Measurements from ENCODE around the gene CDCP2. TPM values are rescaled to one million over a fixed set of nuclear protein-coding genes. Genes with fewer than 3 reads are reported as not detected.
"Not testable (repeated sequence)": the region's sequence is repeated elsewhere in the genome, so short reads cannot be mapped to it uniquely, and the experiment has no call there.

Gene CDCP2
- total and polyA plus RNA-seq, 12 donors = 0.03 to 0.11 TPM; not detected in 10

DNA sequence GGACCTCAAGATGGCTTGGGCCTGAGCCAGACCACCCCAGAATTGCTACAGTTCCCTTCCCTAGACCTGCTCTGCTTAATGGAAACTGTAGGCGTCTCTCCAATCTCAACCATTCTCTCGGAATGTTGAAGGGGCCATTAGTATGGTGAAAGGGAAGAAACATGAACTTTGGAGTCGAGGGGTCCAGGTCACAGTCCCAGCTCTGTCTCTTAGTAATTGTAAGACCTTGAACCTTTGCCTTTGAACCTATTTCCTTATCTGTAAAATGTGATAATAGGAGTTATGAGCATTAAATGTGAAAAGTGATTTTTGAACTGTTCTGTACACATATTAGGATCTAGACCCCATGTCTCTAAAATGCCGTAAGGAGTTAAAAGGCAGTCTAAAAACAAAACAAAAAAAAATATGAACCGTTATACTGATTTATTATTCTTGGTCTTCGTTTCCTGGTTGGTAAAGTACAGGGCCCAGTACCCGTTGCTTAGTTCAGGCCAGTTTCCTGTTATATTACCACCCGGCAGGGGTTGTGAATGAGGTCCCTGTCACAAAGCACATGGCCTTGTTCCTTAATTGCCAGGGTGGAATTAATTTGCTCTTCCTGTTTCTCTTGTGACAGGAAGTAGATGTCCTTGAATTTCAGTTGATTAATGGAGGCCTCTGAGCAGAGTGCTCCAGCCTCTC is 57.1 kb downstream of the CDCP2 start:
- no peaks in the 10 kb centered on the region for H3K9me3 ChIP-seq
- ATAC-seq (peak in 5 of 8 donors; percentile 14 to 54 (median 35)), DNase-seq (no peak)
- intact Hi-C loops (cut with DNase I) = no loop called here
- WGBS, 2 donors = 66 to 75% methylated on average over 8 of the region's 8 CpGs
- H3K4me3 ChIP-seq = peak overlapping the region in 1 of 10 donors; percentile 14
- H3K36me3 ChIP-seq = peaks cover 0 to 28% (median 0%) of the 10 kb centered on the region in 9 donors
- H3K4me1 ChIP-seq = peaks cover 0 to 12% (median 0%) of the 10 kb centered on the region in 9 donors
- TF ChIP-seq, protein P1, sequence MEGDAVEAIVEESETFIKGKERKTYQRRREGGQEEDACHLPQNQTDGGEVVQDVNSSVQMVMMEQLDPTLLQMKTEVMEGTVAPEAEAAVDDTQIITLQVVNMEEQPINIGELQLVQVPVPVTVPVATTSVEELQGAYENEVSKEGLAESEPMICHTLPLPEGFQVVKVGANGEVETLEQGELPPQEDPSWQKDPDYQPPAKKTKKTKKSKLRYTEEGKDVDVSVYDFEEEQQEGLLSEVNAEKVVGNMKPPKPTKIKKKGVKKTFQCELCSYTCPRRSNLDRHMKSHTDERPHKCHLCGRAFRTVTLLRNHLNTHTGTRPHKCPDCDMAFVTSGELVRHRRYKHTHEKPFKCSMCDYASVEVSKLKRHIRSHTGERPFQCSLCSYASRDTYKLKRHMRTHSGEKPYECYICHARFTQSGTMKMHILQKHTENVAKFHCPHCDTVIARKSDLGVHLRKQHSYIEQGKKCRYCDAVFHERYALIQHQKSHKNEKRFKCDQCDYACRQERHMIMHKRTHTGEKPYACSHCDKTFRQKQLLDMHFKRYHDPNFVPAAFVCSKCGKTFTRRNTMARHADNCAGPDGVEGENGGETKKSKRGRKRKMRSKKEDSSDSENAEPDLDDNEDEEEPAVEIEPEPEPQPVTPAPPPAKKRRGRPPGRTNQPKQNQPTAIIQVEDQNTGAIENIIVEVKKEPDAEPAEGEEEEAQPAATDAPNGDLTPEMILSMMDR (IDR thresholded peaks at IDR 0.05) = no peak
- H3K27me3 ChIP-seq = no peaks in the 10 kb centered on the region
- H3K27ac ChIP-seq = peak overlapping the region in 3 of 10 donors; percentile 6 to 56 (median 36)

DNA sequence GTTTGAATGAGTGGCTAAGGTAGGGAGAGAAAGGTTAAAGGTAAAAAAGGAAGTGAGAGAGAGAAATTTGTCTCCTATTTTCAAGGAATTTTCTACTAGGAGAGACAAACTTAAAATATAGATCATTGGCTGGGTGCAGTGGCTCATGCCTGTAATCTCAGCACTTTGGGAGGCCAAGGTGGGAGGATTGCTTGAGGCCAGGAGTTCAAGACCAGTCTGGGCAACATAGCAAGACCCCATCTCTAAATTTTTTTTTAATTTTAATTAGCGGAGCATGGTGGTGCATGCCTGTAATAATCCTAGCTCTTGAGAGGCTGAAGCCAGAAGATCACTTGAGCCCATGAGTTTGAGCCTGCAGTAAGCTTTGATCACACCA is 58.1 kb downstream of the CDCP2 start:
- intact Hi-C loops (cut with DNase I); H3K4me3 ChIP-seq; H3K27me3 ChIP-seq; H3K9me3 ChIP-seq; H3K27ac ChIP-seq; DNase-seq; ATAC-seq: not testable (repeated sequence)
- 51 to 100% methylated on average over 1 of the region's 1 CpG for WGBS, 2 donors
- Histone ChIP-seq H3K36me3 (peaks cover 0 to 34% (median 0%) of the 10 kb centered on the region in 9 donors), H3K4me1 (peaks cover 0 to 12% (median 0%) of the 10 kb centered on the region in 9 donors)

DNA sequence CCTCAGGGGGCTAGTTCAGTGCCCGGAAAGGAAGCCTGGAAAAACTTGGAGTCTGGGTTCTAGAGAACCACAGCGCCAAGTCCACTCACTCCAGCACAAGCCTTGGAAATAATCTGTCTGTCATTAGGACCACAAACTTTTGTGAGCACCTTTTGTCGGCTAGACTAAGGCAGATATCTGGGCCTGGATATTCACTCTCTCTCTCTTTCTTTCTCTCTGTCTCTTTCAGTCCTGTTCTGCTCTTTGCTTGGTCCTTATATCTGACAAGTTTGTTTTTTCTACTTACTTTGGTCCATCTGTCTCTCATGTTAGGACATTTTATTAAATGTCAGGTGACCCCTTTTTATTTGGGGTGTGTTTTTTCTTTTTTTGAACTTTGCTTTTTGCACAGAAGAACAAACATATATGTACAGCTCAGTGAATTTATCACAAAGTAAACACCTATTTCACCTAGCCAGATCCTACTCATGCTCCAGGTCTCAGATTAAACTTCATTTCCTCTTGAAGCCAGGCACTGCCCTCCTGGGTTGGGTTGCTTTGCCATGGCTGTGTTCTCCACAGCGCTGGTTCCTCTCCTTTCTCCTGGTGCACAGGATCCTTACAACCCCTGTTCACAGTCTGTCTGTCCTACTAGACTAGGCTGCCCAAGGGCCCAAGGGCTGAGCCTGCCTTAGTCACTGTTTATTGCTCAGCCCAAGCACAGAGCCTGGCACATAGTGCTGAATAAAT is 58.6 kb downstream of the CDCP2 start:
- Histone ChIP-seq H3K9me3 (no peaks in the 10 kb centered on the region), H3K4me1 (peaks cover 0 to 12% (median 0%) of the 10 kb centered on the region in 9 donors), H3K27ac (no peak overlapping the region), H3K36me3 (peaks cover 0 to 39% (median 0%) of the 10 kb centered on the region in 9 donors), H3K4me3 (no peak overlapping the region), H3K27me3 (no peaks in the 10 kb centered on the region)
- TF ChIP-seq, protein P1 (IDR thresholded peaks at IDR 0.05) = no peak
- no peak for DNase-seq
- ATAC-seq = no peak
- intact Hi-C loops (cut with DNase I) = no loop called here
- 90 to 91% methylated on average over 4 of the region's 4 CpGs for WGBS, 2 donors

DNA sequence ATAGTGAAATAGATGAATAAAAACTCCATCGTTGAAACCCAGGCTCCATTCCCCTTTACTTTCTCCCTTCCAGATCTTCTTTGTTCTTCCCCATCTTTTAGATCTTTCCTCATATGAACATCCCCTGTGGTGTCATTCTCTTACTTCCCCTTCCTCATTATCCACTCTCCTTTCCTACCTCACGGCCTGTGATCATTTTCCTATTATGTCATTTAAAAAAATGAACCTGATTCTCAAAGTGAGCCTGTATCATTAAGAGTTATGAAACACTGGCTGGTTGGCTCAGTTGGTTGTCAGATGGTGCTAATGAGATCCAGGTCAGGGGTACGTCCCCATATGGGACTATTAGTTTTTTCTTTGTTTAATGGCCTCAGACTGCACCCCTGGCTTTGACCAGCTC is 61.1 kb downstream of the CDCP2 start:
- ATAC-seq (no peak), DNase-seq (no peak)
- no peaks in the 10 kb centered on the region for H3K27me3 ChIP-seq
- TF ChIP-seq, protein P1 (IDR thresholded peaks at IDR 0.05) = no peak
- intact Hi-C loops (cut with DNase I) = no loop called here
- H3K4me1 ChIP-seq = peaks cover 0 to 12% (median 0%) of the 10 kb centered on the region in 9 donors
- H3K4me3 ChIP-seq = no peak overlapping the region
- H3K9me3 ChIP-seq = no peaks in the 10 kb centered on the region
- peaks cover 0 to 33% (median 0%) of the 10 kb centered on the region in 9 donors for H3K36me3 ChIP-seq
- H3K27ac ChIP-seq = no peak overlapping the region
- 89 to 94% methylated on average over 3 of the region's 3 CpGs for WGBS, 2 donors
